Upper lobe of left lung (tissue), 6 donors: ENCODE data around the gene PRR22. TPM values are rescaled to one million over a fixed set of nuclear protein-coding genes. Genes with fewer than 3 reads are reported as not detected.

Experiments used
- ATAC-seq, 2 donors: fragments of 200-7000 bp; cut with Tn5 transposase; one replicate each; pipeline ENCODE4 v1.9.1; 2022; ENCODE audit warnings: mild to moderate bottlenecking in 2 of 2, moderate library complexity in 2 of 2; ENCODE audit not compliant: low FRiP score in 2 of 2
- DNase-seq, 2 donors: peaks; one replicate each; pipeline ENCODE4 v3.0.0-alpha.2; 2019 to 2020
- H3K27ac ChIP-seq, 4 donors: fragments of 200-600 bp; sonication (generic); one replicate each; pipeline ENCODE4 v1.5.1; 2016 to 2019
- H3K27me3 ChIP-seq, 4 donors: fragments of 200-600 bp; sonication (generic); one replicate each; pipeline ENCODE4 v1.5.1; 2017 to 2019
- H3K36me3 ChIP-seq, 4 donors: fragments of 200-600 bp; sonication (generic); one replicate each; pipeline ENCODE4 v1.5.1; 2016 to 2019
- H3K4me1 ChIP-seq, 4 donors: fragments of 200-600 bp; sonication (generic); one replicate each; pipeline ENCODE4 v1.5.1; 2018 to 2019
- H3K4me3 ChIP-seq, 4 donors: fragments of 200-600 bp; sonication (generic); one replicate each; pipeline ENCODE4 v1.5.1; 2017 to 2019; ENCODE audit warnings: mild to moderate bottlenecking in 2 of 4, moderate library complexity in 1 of 4
- H3K9me3 ChIP-seq, 4 donors: fragments of 200-600 bp; sonication (generic); one replicate each; pipeline ENCODE4 v1.5.1; 2018 to 2019
- EP300 ChIP-seq, 4 donors: sonication (generic); formaldehyde crosslinking; IDR thresholded peaks; one replicate each; pipeline ENCODE4 v1.5.1; 2017; ENCODE audit warnings: antibody characterized with exemption in 4 of 4, control low read depth in 2 of 4
- POLR2A ChIP-seq, 4 donors: fragments of 450-650 bp; IDR thresholded peaks; one replicate each; pipeline ENCODE4 v1.5.1; 2016 to 2017; ENCODE audit warnings: antibody characterized with exemption in 4 of 4, mild to moderate bottlenecking in 2 of 4
- POLR2AphosphoS5 ChIP-seq, 2 donors: sonication (generic); formaldehyde crosslinking; IDR thresholded peaks; one replicate each; pipeline ENCODE4 v1.5.1; 2017; ENCODE audit warnings: antibody characterized with exemption in 2 of 2
- WGBS, 2 donors: methylation state at CpG; one replicate each; pipeline ENCODE4 v1.1.5; 2017 to 2018; 5-methylcytosine and 5-hydroxymethylcytosine counted together
- total RNA-seq, 6 donors: library from RNA; depleted of rRNA in 4 of 6; stranded (reverse); fragments of >200 nt in 4 of 6; gene quantifications; one replicate each; pipeline versions ENCODE4 v1.1.0 to v1.2.1, GENCODE V29; 2016 to 2021
- TF ChIP-seq, protein P1 (sequence below), 6 experiments: fragments of 450-650 bp in 4 of 6; fragments of 200-600 bp in 2 of 6; sonication (generic) in 2 of 6; IDR thresholded peaks; one replicate each; pipeline ENCODE4 v1.5.1; 2016 to 2019; ENCODE audit warnings: antibody characterized with exemption in 6 of 6
- donor health status: DM: no; HTN: no; CAD: no; lungs with moderate emphysema.
- donor health status: DM: no; HTN: yes; CAD: no; lungs with severe emphysema.

Gene PRR22
- total RNA-seq, 6 donors from 2014 or later, result 1.8 to 4.4 (median 3.4) TPM

DNA sequence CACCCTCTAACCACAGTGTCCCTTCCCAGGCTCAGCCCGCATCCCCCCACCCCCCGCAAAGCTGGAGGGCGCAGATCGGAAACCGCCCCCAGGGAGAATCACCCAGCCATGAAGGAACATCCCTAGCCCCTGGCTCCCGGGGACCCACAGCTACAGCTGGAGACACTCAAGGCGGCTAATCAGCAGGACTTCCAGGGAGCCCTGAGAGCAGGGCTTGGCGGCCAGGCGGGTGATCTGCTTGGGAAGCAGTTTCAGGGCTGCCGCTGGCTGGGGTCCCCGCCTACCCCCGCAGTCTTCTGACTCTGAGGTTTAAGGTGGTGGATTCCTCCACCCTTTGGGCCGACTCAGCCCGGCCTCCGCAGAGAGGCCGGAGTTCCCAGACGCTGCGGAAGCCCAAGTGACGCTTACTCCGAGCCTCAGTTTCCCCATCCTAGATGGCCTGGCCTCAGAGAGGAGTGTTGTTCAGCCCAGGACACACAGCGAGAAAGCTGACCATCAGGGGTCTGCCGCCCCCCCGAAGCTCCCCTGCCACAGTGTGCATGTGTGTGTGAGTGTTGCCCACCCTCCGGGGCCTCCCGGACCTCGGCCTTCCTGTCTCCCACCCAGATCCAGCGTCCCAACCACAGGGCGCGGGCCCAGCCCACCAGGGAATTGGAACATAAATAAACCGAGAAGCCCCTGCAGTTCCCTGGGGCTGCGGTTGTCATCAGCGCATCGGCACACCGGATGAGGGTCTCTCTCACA is 45.2 kb upstream of the PRR22 start:
- Histone ChIP-seq H3K4me1 (peaks cover 7 to 31% (median 16%) of the 10 kb centered on the region in 4 donors), H3K27ac (no peak overlapping the region), H3K4me3 (no peak overlapping the region), H3K27me3 (peaks cover 0 to 7% (median 3%) of the 10 kb centered on the region in 4 donors), H3K36me3 (no peaks in the 10 kb centered on the region), H3K9me3 (no peaks in the 10 kb centered on the region)
- DNase-seq, result no peak
- TF ChIP-seq POLR2AphosphoS5 (IDR thresholded peaks at IDR 0.05) (no peak), POLR2A (IDR thresholded peaks at IDR 0.05) (no peak), EP300 (IDR thresholded peaks at IDR 0.05) (no peak)
- TF ChIP-seq, protein P1, sequence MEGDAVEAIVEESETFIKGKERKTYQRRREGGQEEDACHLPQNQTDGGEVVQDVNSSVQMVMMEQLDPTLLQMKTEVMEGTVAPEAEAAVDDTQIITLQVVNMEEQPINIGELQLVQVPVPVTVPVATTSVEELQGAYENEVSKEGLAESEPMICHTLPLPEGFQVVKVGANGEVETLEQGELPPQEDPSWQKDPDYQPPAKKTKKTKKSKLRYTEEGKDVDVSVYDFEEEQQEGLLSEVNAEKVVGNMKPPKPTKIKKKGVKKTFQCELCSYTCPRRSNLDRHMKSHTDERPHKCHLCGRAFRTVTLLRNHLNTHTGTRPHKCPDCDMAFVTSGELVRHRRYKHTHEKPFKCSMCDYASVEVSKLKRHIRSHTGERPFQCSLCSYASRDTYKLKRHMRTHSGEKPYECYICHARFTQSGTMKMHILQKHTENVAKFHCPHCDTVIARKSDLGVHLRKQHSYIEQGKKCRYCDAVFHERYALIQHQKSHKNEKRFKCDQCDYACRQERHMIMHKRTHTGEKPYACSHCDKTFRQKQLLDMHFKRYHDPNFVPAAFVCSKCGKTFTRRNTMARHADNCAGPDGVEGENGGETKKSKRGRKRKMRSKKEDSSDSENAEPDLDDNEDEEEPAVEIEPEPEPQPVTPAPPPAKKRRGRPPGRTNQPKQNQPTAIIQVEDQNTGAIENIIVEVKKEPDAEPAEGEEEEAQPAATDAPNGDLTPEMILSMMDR (IDR thresholded peaks at IDR 0.05), result no peak
- no peak for ATAC-seq
- WGBS, 2 donors, result 70 to 76% methylated on average over 18 to 33 of the region's 34 CpGs

DNA sequence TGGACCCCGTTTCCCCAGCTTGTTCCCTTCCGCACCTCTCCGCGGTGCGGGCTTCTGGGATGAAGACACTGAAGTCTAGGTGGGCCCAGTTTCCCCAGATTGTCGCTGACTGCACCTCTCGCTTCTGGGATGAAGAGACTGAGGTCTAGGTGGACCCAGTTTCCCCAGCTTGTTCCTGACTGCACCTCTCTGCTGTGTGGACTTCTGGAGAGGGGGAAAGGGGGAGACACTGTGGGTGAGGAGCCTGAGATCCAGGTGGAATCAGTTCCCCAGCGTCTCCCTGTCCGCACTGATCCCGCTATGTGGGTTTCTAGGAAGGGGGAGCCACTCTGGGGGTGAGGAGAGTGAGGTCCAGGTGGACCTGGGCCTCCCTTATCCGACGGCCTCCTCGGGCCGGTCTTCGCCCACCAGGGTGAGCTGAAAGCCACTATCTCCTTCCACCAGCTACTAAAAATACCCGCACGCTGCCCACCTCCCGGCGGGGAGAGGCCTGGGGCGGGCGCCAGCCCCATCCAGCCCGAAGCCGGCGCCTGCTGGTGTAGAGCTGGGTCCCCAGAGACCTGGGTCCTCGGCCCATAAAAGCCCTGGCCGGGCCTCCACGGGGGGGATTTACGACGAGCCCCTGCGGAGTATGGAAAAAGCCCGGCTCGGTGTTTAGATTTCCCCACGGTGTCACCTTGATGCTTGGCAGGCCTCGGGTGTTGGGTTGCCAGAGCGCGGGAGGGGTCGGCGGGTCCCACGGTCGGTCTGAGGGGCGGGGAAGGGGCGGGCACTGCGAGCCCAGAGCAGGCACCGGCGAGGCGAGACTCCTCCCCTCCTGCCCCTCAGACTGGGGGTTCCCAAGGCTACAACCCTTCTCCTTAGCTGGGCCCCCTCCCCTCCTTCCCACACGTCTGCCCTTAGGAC is 44.4 kb upstream of the PRR22 start:
- H3K27ac ChIP-seq, result peak overlapping the region; percentile 35 to 82 (median 78)
- H3K4me3 ChIP-seq, result peak overlapping the region; percentile 25 to 54 (median 49)
- H3K27me3 ChIP-seq, result peaks cover 0 to 7% (median 3%) of the 10 kb centered on the region in 4 donors
- ATAC-seq (no peak), DNase-seq (peak in 1 of 2 donors; percentile 80)
- H3K36me3 ChIP-seq, result no peaks in the 10 kb centered on the region
- H3K4me1 ChIP-seq, result peaks cover 7 to 31% (median 16%) of the 10 kb centered on the region in 4 donors
- 15 to 18% methylated on average over 9 to 42 of the region's 47 CpGs for WGBS, 2 donors
- H3K9me3 ChIP-seq, result no peaks in the 10 kb centered on the region
- TF ChIP-seq, protein P1 (IDR thresholded peaks at IDR 0.05), result no peak
- no peak for TF ChIP-seq POLR2AphosphoS5 (IDR thresholded peaks at IDR 0.05)
- no peak for TF ChIP-seq POLR2A (IDR thresholded peaks at IDR 0.05)
- TF ChIP-seq EP300 (IDR thresholded peaks at IDR 0.05), result no peak

DNA sequence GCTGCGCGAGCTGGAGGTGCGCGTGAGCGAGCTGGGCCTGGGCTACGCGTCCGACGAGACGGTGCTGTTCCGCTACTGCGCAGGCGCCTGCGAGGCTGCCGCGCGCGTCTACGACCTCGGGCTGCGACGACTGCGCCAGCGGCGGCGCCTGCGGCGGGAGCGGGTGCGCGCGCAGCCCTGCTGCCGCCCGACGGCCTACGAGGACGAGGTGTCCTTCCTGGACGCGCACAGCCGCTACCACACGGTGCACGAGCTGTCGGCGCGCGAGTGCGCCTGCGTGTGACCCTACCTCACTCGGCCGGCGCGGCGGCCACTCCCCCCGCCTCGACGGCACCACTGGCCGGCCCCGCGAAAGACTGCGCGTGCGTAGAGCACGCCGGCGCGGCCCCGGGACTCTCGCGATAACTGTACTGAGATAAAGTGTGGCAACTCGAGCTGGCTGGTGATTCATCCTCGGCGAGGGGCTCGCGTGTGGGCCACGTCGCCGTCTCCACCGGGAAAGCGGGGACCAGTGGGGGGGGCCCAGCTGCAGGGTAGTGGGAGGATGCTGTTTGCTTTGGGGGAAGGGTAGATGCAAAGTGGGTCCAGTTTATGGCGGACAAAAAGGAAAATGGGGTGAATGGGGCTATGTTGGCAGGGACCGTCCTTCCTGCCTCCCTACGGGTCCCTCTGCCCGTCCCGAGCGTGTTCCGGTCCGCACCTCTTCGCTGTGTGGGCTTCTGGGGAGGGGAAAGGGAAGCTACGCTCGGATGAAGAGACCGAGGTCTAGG is 43.5 kb upstream of the PRR22 start:
- H3K4me3 ChIP-seq, result peak overlapping the region; percentile 25 to 54 (median 49)
- no peaks in the 10 kb centered on the region for H3K9me3 ChIP-seq
- no peaks in the 10 kb centered on the region for H3K36me3 ChIP-seq
- TF ChIP-seq POLR2AphosphoS5 (IDR thresholded peaks at IDR 0.05) (peak; percentile 89), EP300 (IDR thresholded peaks at IDR 0.05) (no peak), POLR2A (IDR thresholded peaks at IDR 0.05) (peak in 3 of 4 donors; percentile 66 to 89 (median 75))
- TF ChIP-seq, protein P1 (IDR thresholded peaks at IDR 0.05), result peak in 2 of 6 experiments; percentile 10 to 39
- peak overlapping the region; percentile 35 to 82 (median 78) for H3K27ac ChIP-seq
- H3K27me3 ChIP-seq, result peaks cover 0 to 7% (median 3%) of the 10 kb centered on the region in 4 donors
- peak; percentile 88 to 98 for DNase-seq
- peak; percentile 81 to 91 for ATAC-seq
- H3K4me1 ChIP-seq, result peaks cover 7 to 31% (median 16%) of the 10 kb centered on the region in 4 donors
- 4 to 5% methylated on average over 12 to 47 of the region's 91 CpGs for WGBS, 2 donors

DNA sequence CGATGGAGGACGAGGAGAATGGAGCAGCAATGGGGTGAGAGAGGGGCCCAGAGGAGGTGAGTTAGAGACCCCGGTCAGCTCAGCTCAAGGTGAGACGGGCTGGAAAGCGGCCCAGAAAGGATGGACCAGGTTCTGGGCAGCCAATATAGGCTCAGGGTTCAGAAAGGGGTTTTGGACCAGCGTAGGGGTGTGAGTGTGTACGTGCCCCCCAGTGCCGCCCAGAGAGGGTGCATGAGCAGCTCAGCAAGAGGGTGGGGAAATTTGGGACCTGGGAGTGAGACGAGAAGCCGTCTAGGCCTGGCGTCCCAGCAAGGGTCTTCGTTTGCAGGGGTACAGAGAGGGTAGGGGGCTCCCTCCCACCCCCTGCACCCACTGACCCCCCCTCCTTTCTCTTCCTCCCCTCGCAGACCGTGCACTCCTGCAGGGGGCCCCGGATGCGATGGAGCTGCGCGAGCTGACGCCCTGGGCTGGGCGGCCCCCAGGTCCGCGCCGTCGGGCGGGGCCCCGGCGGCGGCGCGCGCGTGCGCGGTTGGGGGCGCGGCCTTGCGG is 42.9 kb upstream of the PRR22 start:
- ATAC-seq, result no peak
- no peak for DNase-seq
- peaks cover 7 to 33% (median 17%) of the 10 kb centered on the region in 4 donors for H3K4me1 ChIP-seq
- TF ChIP-seq EP300 (IDR thresholded peaks at IDR 0.05), result no peak
- TF ChIP-seq, protein P1 (IDR thresholded peaks at IDR 0.05), result peak in 1 of 6 experiments; percentile 6
- H3K4me3 ChIP-seq, result peak overlapping the region in 3 of 4 donors; percentile 48 to 54 (median 50)
- 30 to 48% methylated on average over 13 to 20 of the region's 37 CpGs for WGBS, 2 donors
- H3K27me3 ChIP-seq, result peaks cover 0 to 7% (median 3%) of the 10 kb centered on the region in 4 donors
- peak overlapping the region; percentile 39 to 82 (median 62) for H3K27ac ChIP-seq
- H3K9me3 ChIP-seq, result no peaks in the 10 kb centered on the region
- H3K36me3 ChIP-seq, result no peaks in the 10 kb centered on the region
